ENCODE measurements around the gene HLTF.

- TF ChIP-seq, protein P1, sequence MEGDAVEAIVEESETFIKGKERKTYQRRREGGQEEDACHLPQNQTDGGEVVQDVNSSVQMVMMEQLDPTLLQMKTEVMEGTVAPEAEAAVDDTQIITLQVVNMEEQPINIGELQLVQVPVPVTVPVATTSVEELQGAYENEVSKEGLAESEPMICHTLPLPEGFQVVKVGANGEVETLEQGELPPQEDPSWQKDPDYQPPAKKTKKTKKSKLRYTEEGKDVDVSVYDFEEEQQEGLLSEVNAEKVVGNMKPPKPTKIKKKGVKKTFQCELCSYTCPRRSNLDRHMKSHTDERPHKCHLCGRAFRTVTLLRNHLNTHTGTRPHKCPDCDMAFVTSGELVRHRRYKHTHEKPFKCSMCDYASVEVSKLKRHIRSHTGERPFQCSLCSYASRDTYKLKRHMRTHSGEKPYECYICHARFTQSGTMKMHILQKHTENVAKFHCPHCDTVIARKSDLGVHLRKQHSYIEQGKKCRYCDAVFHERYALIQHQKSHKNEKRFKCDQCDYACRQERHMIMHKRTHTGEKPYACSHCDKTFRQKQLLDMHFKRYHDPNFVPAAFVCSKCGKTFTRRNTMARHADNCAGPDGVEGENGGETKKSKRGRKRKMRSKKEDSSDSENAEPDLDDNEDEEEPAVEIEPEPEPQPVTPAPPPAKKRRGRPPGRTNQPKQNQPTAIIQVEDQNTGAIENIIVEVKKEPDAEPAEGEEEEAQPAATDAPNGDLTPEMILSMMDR (IDR thresholded peaks at IDR 0.05) = no peak
- TF ChIP-seq POLR2A (IDR thresholded peaks at IDR 0.05) = no peak
Observed at GRCh38 chr3:149104484-149104883, 18.2 kb upstream of the HLTF start.

All from body of pancreas (tissue), 4 donors.